ENCODE data around the gene BRF1.

BRF1 gene

GRCh38 chr14:105211086-105211757 is 89.6 kb downstream of the BRF1 start:
- no peak for DNase-seq (ENCODE audit: low read depth in 3 of 3, low spot score in 1 of 3)

GRCh38 chr14:105210266-105211025 is 90.4 kb downstream of the BRF1 start:
- no peak for DNase-seq (ENCODE audit: low read depth in 3 of 3, low spot score in 1 of 3)

DNA sequence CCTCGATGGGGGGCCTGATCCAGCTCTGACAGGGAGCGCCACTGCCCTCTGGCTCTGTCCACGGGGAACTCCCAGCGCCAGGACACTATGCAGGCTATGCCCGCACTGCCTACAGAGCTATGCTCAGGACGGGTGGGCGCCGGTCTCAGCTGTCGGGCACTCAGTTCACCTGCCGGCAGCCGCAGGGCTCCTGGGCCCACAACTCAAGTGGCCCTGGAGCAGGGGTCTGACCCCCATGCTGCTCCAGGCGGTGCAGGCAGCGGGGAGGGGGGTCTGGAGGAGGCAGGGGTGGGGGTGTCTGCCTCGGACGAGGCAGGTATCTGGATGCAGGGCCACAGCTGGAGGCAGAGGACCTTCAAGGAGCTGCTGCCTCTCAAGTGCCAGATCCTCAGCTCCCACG is 91.2 kb downstream of the BRF1 start:
- no peak for DNase-seq (ENCODE audit: low read depth in 3 of 3, low spot score in 1 of 3)

DNA sequence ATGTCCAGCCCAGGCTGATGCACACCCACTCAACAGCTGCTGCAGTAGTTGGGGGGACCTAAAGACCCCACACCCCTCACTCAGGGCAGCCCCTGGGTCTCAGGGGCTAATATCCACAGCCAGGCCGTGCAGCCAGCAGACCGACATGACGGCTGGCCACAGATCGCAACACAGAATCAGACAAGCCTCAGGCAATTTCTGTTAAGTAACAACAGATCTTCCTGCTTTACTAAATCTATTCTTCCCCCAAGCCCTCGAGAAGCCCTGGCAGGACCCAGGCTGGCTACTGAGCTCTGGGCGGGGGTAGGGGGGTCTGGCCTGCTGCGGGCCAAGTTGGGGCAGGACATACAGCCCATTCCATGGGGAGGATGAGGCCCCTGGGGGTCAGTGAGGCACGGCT is 91.7 kb downstream of the BRF1 start:
- DNase-seq (ENCODE audit: low read depth in 3 of 3, low spot score in 1 of 3), result no peak

GRCh38 chr14:105208738-105209075 is 92.1 kb downstream of the BRF1 start:
- no peak for DNase-seq (ENCODE audit: low read depth in 3 of 3, low spot score in 1 of 3)

DNA sequence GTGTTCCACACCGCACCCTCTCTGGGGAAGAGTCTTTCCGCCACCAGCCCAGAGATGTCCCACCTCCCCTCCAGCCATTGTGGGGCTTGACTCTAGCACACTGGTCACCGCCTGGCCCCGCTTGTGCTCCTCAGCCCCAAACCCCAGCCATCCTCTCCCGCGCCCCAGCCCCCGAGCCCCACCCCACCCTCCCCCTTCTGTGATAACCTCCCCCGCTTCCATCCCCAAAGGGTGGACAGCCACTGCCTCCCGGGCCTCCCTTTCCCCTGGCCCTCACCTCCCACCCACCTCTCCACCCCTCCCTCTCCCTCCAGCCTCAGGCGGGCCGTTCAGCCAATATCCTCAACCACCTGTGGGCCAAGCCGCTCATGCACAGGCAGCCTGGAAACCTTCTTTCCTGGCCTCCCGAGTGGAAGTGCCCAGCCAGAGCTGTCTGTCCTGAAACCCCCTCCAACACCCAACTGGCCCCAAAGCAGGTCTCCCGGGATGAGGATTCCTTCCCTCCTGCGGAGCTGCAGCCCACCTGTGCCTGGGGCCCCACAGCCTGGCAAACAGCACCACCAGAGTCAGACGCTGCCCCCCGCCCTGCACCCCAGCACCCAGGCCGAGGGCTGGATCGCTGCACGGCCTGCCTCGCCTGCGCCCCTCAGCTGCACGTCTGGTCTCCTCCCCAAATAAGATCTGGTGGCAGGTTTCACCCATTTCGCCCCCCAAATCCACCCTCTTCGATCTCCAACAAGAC is 92.6 kb downstream of the BRF1 start:
- DNase-seq (ENCODE audit: low read depth in 3 of 3, low spot score in 1 of 3), result no peak

DNA sequence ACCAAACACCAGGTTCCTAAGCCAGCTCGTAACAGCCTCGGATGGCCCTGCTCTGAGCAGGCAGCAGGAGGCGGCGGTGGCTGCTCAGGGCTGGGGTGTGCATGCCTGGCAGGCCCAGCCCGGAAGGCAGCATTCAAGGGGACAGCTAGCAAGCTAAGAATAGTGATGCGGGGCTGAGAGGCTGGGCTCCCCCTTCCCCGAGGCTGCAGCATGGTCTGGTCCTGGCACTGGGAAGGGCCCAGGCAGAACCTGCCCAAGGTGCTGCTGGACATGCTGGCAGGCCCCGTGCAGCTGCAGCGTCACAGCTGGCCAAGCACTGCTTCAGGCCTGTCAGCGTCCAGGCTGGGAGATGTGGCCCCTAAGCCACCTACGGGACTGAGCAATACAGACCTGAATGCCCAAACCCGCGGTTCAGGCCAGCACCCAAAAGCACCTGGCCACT is 93.3 kb downstream of the BRF1 start:
- DNase-seq (ENCODE audit: low read depth in 3 of 3, low spot score in 1 of 3), result no peak

DNA sequence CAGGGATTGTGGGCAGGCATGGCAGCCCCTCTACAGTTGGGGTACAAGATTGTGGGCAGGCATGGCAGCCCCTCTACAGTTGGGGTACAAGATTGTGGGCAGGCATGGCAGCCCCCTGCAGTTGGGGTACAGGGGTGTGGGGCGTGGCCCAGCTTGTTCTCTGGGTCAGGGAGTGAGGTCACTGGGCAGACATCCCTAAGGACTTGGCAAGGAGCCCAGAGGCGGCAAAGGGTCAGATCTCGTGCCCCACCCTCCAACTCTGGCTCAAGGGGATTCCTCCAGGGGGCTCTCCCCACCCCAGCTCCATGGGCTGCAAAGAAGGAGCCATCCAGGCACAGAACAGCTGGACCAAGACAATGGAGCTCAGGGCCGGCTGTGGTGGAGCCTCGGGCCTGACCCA is 93.9 kb downstream of the BRF1 start:
- no peak for DNase-seq (ENCODE audit: low read depth in 3 of 3, low spot score in 1 of 3)

GRCh38 chr14:105205673-105206208 is 95.1 kb downstream of the BRF1 start:
- no peak for DNase-seq (ENCODE audit: low read depth in 3 of 3, low spot score in 1 of 3)

- DNase-seq (ENCODE audit: low read depth in 3 of 3, low spot score in 1 of 3), result no peak
These were observed 95.7 kb downstream of the BRF1 start for GRCh38 chr14:105204931-105205672.

GRCh38 chr14:105204206-105204930 is 96.4 kb downstream of the BRF1 start:
- DNase-seq (ENCODE audit: low read depth in 3 of 3, low spot score in 1 of 3), result no peak

DNA sequence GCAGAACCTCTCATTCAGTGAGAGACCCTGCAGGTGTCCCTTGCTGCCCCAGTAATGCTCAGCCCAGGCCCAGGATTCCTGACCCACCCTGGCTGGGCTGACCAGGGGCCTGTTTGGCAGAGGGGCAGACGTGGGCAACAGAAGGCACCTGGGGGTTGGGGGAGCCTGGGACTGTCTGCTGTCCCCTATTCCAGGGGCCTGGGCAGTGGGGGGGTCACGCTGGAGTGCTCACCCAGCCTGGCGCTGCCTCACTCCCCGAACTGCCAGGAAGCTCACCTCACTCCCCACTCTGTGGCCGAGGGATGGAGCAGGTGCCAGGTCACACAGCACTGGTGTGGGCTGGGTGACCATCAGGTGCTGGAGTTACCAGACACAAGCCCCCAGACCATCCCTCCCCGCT is 97.1 kb downstream of the BRF1 start:
- DNase-seq (ENCODE audit: low read depth in 3 of 3, low spot score in 1 of 3), result no peak

- peak in 2 of 3 donors; percentile 13 to 56 for DNase-seq (ENCODE audit: low read depth in 3 of 3, low spot score in 1 of 3)
These were observed 97.7 kb downstream of the BRF1 start for GRCh38 chr14:105203057-105203531.

GRCh38 chr14:105201925-105202513 is 98.8 kb downstream of the BRF1 start:
- DNase-seq (ENCODE audit: low read depth in 3 of 3, low spot score in 1 of 3), result no peak

- no peak for DNase-seq (ENCODE audit: low read depth in 3 of 3, low spot score in 1 of 3)
These were observed 99.5 kb downstream of the BRF1 start for GRCh38 chr14:105201156-105201924.

DNA sequence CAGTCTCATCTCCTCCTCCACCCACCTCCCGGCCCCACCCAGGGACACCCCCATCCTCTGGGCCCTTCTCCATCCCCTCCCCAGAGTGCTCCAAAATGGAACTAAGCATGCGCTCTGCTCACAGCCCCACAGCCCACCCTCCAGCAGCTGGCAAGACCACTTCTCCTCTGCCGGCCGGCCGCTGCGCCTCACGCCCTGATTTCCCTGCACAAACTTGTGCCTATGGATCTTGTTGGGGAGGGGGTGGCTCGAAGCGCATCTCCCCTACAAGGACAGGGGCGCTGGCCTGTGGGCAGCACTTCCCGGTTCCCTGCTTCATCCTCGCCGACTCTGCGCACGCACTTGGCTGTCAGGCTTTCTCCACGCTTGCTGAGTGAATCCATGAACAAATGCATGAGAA is 100.2 kb downstream of the BRF1 start:
- no peak for DNase-seq (ENCODE audit: low read depth in 3 of 3, low spot score in 1 of 3)

DNA sequence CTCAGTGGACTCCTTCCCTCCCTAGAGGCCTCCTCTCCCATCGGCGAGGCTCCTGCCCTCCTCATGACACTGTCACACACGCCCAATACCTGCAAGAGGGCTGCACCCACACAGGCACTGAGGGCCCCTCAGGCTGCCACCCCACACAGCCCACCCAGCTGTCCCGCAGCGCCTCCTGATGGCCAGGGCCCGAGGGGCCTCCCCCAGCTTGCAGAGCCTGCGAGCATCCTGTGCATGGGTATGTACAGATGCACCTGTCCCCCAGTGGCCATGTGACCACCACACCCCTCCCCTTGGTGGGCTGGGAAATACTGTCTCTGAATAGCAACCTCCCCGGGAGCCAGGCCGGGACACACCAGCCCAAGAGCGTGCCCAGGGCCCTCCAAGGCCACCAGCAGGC is 100.7 kb downstream of the BRF1 start:
- DNase-seq (ENCODE audit: low read depth in 3 of 3, low spot score in 1 of 3), result no peak

GRCh38 chr14:105199093-105199492 is 101.7 kb downstream of the BRF1 start:
- no peak for DNase-seq (ENCODE audit: low read depth in 3 of 3, low spot score in 1 of 3)

DNA sequence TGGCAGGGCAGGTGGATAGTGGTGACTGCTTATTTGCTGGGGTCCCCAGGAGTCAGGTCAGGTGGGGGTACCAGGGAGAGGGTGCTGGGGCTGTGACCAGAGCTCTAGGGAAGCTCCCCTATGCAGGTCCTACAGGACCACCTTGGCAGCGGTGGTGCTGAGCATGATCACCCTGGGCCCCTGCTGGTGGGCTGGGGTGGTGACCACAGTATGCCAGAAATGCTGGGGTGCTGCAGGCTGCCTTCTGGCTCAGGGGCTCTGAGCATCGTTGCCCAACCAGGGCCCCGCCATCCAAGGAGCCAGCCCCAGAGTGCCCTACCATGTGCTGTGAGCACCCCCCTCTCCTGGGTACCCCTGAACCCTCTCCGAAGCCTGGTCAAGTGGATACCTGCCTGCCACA is 102.2 kb downstream of the BRF1 start:
- DNase-seq (ENCODE audit: low read depth in 3 of 3, low spot score in 1 of 3), result no peak
